ENCODE results near the gene PKD1L1.
"Not testable (repeated sequence)": the region's sequence is repeated elsewhere in the genome, so short reads cannot be mapped to it uniquely, and the experiment has no call there.

Gene PKD1L1

GRCh38 chr7:47988496-47989386 lies 40.5 kb upstream of the PKD1L1 start:
- no peak overlapping the region for H3K4me3 ChIP-seq (ENCODE audit: low read depth, low read length)
- peak; percentile 55 for TF ChIP-seq CTCF (IDR thresholded peaks at IDR 0.05; ENCODE audit: low read depth, low read length, missing control alignments)
- DNase-seq (ENCODE audit: low read depth): no peak

- no peak for TF ChIP-seq CTCF (IDR thresholded peaks at IDR 0.05; ENCODE audit: low read depth, low read length, missing control alignments)
- DNase-seq (ENCODE audit: low read depth): no peak
- no peak overlapping the region for H3K4me3 ChIP-seq (ENCODE audit: low read depth, low read length)
Observed at GRCh38 chr7:47982610-47983009, 34.3 kb upstream of the PKD1L1 start.

GRCh38 chr7:47980648-47981047 lies 32.4 kb upstream of the PKD1L1 start:
- not testable (repeated sequence) for DNase-seq (ENCODE audit: low read depth); H3K4me3 ChIP-seq (ENCODE audit: low read depth, low read length)

DNA sequence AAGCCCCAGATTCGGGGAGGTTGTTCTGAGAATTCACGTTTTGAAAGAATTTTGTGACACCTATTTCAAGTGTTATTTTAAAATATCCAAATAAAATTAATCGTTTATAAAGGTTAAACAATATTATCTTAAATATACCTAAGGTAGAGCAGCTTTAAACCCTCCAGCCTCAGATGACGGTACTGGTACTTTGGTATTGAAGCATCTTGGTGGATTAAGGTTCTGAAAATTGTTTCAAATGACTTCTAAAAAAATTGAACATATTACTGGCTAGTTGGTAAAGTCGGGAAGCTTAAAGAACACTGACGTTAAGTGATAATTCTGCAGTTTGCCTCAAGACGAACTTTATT lies 31.5 kb upstream of the PKD1L1 start:
- TF ChIP-seq CTCF (IDR thresholded peaks at IDR 0.05; ENCODE audit: low read depth, low read length, missing control alignments): no peak
- peak overlapping the region; percentile 81 for H3K4me3 ChIP-seq (ENCODE audit: low read depth, low read length)
- no peak for DNase-seq (ENCODE audit: low read depth)

GRCh38 chr7:47979145-47979831 lies 31.0 kb upstream of the PKD1L1 start, which contains the start of gene HUS1:
Gene HUS1, minus strand, starts transcription at chr7:47979615. Its CDS starts 96 bp downstream, at chr7:47979519.
- peak; percentile 87 for DNase-seq (ENCODE audit: low read depth)
- TF ChIP-seq CTCF (IDR thresholded peaks at IDR 0.05; ENCODE audit: low read depth, low read length, missing control alignments): no peak
- H3K4me3 ChIP-seq (ENCODE audit: low read depth, low read length): peak within 1 kb of the TSS; percentile 81

DNA sequence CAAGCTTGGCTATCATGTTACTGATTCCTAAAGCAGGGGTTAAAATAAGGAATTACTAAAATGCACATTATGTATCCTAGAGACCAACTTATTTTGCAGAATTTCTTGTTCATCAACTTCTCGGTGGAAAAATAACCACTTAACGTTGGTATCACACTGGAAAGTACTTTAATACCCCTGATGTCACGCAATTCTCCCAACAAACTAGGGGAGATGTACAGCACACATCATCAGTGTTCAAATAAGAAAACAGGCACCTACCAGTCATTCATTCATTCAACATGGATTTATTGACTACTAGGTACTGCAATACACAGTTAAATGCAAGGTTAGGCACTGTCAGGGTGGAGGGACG lies 30.5 kb upstream of the PKD1L1 start:
- TF ChIP-seq CTCF (IDR thresholded peaks at IDR 0.05; ENCODE audit: low read depth, low read length, missing control alignments): no peak
- H3K4me3 ChIP-seq (ENCODE audit: low read depth, low read length): peak overlapping the region; percentile 81
- DNase-seq (ENCODE audit: low read depth): no peak

DNA sequence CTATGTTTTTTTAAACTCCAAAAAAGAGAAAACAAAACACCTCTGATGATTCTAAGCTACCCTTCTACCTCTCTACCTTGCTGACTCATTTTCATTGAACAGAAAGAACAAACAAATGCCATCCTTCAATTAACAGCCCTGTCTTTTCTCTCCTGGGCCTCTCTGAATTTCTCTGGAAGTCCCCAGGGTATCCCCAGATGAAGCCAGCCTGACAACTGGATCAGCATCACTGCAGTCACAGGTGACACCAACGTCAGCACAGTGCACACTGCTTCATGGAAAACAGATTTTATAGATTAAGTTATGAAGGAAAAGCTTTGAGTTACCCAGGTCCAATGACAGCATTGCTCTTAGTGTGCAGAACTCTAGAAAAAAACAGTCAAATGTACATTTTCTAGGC lies 25.5 kb upstream of the PKD1L1 start:
- no peak overlapping the region for H3K4me3 ChIP-seq (ENCODE audit: low read depth, low read length)
- no peak for DNase-seq (ENCODE audit: low read depth)
- no peak for TF ChIP-seq CTCF (IDR thresholded peaks at IDR 0.05; ENCODE audit: low read depth, low read length, missing control alignments)
